IMR-90 (cell line): Measurements from ENCODE around the gene CHD3.
A peak's percentile ranks its signal among the peaks of the same experiment; 100 is the strongest.

ENCODE experiments used
- BHLHE40 ChIP-seq: fragments of 150-350 bp; IDR thresholded peaks from 2 replicates; pipeline ENCODE4 v1.6.1; 2016; ENCODE audit warnings: mild to moderate bottlenecking, low read depth, low read length
- CEBPB ChIP-seq: IDR thresholded peaks from 2 replicates; pipeline ENCODE4 v1.6.1; 2012; ENCODE audit warnings: low read depth, low read length, improper control_type of control experiment
- CHD1 ChIP-seq: IDR thresholded peaks from 2 replicates; pipeline ENCODE4 v1.6.1; 2012; ENCODE audit warnings: low read depth, low read length, improper control_type of control experiment
- CTCF ChIP-seq: conservative IDR thresholded peaks from 2 replicates; pipeline ENCODE4 v1.5.1; 2012; ENCODE audit warnings: mild to moderate bottlenecking, low read depth, low read length, improper control_type of control experiment
- MAFK ChIP-seq: IDR thresholded peaks from 2 replicates; pipeline ENCODE4 v1.6.1; 2012; ENCODE audit warnings: low read depth, low read length, improper control_type of control experiment
- MAZ ChIP-seq: IDR thresholded peaks from 2 replicates; pipeline ENCODE4 v1.6.1; 2012; ENCODE audit warnings: low read depth, mild to moderate bottlenecking, low read length, improper control_type of control experiment, moderate library complexity, borderline replicate concordance
- MXI1 ChIP-seq: IDR thresholded peaks from 2 replicates; pipeline ENCODE4 v1.6.1; 2012; ENCODE audit warnings: low read depth, mild to moderate bottlenecking, low read length, moderate library complexity, borderline replicate concordance
- POLR2A ChIP-seq: IDR thresholded peaks from 2 replicates; pipeline ENCODE4 v1.6.1; 2012; ENCODE audit warnings: mild to moderate bottlenecking, low read depth, low read length
- RAD21 ChIP-seq: IDR thresholded peaks from 2 replicates; pipeline ENCODE4 v1.6.1; 2012; ENCODE audit warnings: low read length, improper control_type of control experiment
- RCOR1 ChIP-seq: IDR thresholded peaks from 2 replicates; pipeline ENCODE4 v1.6.1; 2012; ENCODE audit warnings: mild to moderate bottlenecking, low read length, improper control_type of control experiment; ENCODE audit not compliant: insufficient replicate concordance
- RFX5 ChIP-seq: IDR thresholded peaks from 2 replicates; pipeline ENCODE4 v1.8.0; 2012; ENCODE audit warnings: low read depth, mild to moderate bottlenecking, low read length, moderate library complexity
- SMC3 ChIP-seq: fragments of 150-350 bp; IDR thresholded peaks from 2 replicates; pipeline ENCODE4 v1.6.1; 2016; ENCODE audit warnings: low read depth, mild to moderate bottlenecking, antibody characterized with exemption, low read length, moderate library complexity
- USF2 ChIP-seq: fragments of 150-350 bp; IDR thresholded peaks from 2 replicates; pipeline ENCODE4 v1.6.1; 2017; ENCODE audit warnings: mild to moderate bottlenecking, antibody characterized with exemption, low read length, low read depth

- TF ChIP-seq BHLHE40 = no peak
- TF ChIP-seq CTCF = no peak
- peak; percentile 3; the same call in 1 of the 2 replicates for TF ChIP-seq POLR2A
- no peak for TF ChIP-seq RCOR1
- no peak for TF ChIP-seq CEBPB
- TF ChIP-seq MAFK = no peak
- TF ChIP-seq SMC3 = no peak
- TF ChIP-seq RFX5 = no peak
- no peak for TF ChIP-seq MAZ
- no peak for TF ChIP-seq USF2
- no peak for TF ChIP-seq RAD21
- TF ChIP-seq MXI1 = no peak
- no peak; the same call in 1 of the 2 replicates for TF ChIP-seq CHD1
Observed at GRCh38 chr17:7840875-7841274, 47.7 kb upstream of the CHD3 start.
